Neural progenitor cell (in vitro differentiated cells): ENCODE measurements around the gene ASPHD1.

Experiments used
- EZH2 ChIP-seq: fragments of 200-600 bp; sonication (generic); IDR thresholded peaks from 2 replicates; pipeline ENCODE4 v1.6.1; 2017; ENCODE audit warnings: antibody characterized with exemption, mild to moderate bottlenecking, moderate library complexity
- EZH2phosphoT487 ChIP-seq: fragments of 200-600 bp; sonication (generic); IDR thresholded peaks from 2 replicates; pipeline ENCODE4 v1.6.1; 2017; ENCODE audit warnings: antibody characterized with exemption
- TF ChIP-seq, protein P1 (sequence below): fragments of 200-600 bp; sonication (generic); IDR thresholded peaks from 2 replicates; pipeline ENCODE4 v1.5.1; 2017; ENCODE audit warnings: antibody characterized with exemption, mild to moderate bottlenecking

DNA sequence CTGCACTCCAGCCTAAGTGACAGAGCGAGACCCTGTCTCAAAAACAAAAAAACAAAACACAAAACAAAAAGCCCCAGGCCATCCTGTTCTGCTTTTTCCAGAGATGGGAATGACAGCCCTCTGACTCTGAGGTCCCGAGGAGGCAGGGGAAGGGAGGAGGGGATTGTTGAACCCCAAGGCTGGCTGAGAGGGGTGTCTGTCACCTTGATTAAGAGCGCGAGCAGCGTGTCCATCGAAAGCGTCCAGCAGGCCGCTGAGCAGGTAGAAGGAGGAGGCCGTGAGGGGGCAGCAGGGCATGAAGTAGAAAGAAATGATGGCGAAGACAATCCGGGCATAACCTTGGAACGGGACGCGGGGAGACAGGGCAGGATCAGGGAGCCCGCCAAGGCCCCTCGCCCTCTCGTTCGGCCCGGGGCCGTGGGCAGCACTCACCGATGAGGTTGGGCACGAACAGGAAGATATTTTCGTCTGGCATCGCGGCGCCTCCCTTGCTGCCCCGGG, 37.9 kb upstream of the ASPHD1 start:
- TF ChIP-seq, protein P1, sequence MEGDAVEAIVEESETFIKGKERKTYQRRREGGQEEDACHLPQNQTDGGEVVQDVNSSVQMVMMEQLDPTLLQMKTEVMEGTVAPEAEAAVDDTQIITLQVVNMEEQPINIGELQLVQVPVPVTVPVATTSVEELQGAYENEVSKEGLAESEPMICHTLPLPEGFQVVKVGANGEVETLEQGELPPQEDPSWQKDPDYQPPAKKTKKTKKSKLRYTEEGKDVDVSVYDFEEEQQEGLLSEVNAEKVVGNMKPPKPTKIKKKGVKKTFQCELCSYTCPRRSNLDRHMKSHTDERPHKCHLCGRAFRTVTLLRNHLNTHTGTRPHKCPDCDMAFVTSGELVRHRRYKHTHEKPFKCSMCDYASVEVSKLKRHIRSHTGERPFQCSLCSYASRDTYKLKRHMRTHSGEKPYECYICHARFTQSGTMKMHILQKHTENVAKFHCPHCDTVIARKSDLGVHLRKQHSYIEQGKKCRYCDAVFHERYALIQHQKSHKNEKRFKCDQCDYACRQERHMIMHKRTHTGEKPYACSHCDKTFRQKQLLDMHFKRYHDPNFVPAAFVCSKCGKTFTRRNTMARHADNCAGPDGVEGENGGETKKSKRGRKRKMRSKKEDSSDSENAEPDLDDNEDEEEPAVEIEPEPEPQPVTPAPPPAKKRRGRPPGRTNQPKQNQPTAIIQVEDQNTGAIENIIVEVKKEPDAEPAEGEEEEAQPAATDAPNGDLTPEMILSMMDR: no peak
- TF ChIP-seq EZH2phosphoT487 (no peak), EZH2 (no peak)
